ENCODE data around the gene DMRTA1.
"Not testable (repeated sequence)": the region's sequence is repeated elsewhere in the genome, so short reads cannot be mapped to it uniquely, and the experiment has no call there.

The DMRTA1 gene

GRCh38 chr9:22446589-22446949 lies at the start of gene DMRTA1:
Gene DMRTA1, plus strand, starts transcription at chr9:22446824. Its CDS starts 242 bp downstream, at chr9:22447066.
- peak; percentile 90 for DNase-seq (ENCODE audit: low read depth, low spot score)

GRCh38 chr9:22401671-22402070 lies 45.0 kb upstream of the DMRTA1 start:
- peak; percentile 61 for DNase-seq (ENCODE audit: low read depth, low spot score)

GRCh38 chr9:22405869-22406659 lies 40.6 kb upstream of the DMRTA1 start:
- DNase-seq (ENCODE audit: low read depth, low spot score), result no peak

- no peak for DNase-seq (ENCODE audit: low read depth, low spot score)
Measured at GRCh38 chr9:22413884-22414283, 32.7 kb upstream of the DMRTA1 start.

- DNase-seq (ENCODE audit: low read depth, low spot score), result no peak
Measured at GRCh38 chr9:22415941-22416691, 30.5 kb upstream of the DMRTA1 start.

GRCh38 chr9:22416692-22417060 lies 29.9 kb upstream of the DMRTA1 start:
- peak; percentile 6 for DNase-seq (ENCODE audit: low read depth, low spot score)

GRCh38 chr9:22423566-22423965 lies 23.1 kb upstream of the DMRTA1 start:
- DNase-seq (ENCODE audit: low read depth, low spot score), result no peak

- no peak for DNase-seq (ENCODE audit: low read depth, low spot score)
Measured at GRCh38 chr9:22424616-22425015, 22.0 kb upstream of the DMRTA1 start.

GRCh38 chr9:22425551-22425950 lies 21.1 kb upstream of the DMRTA1 start:
- no peak for DNase-seq (ENCODE audit: low read depth, low spot score)

- DNase-seq (ENCODE audit: low read depth, low spot score), result no peak
Measured at GRCh38 chr9:22427226-22427880, 19.3 kb upstream of the DMRTA1 start.

- DNase-seq (ENCODE audit: low read depth, low spot score), result no peak
Measured at GRCh38 chr9:22433691-22434090, 12.9 kb upstream of the DMRTA1 start.

GRCh38 chr9:22435252-22435651 lies 11.4 kb upstream of the DMRTA1 start:
- DNase-seq (ENCODE audit: low read depth, low spot score), result not testable (repeated sequence)

GRCh38 chr9:22437461-22438067 lies 9.1 kb upstream of the DMRTA1 start:
- DNase-seq (ENCODE audit: low read depth, low spot score), result not testable (repeated sequence)

GRCh38 chr9:22440841-22441240 lies 5.8 kb upstream of the DMRTA1 start:
- DNase-seq (ENCODE audit: low read depth, low spot score), result no peak

GRCh38 chr9:22446950-22447617 lies 460 bp downstream of the DMRTA1 start:
- DNase-seq (ENCODE audit: low read depth, low spot score), result peak; percentile 77

GRCh38 chr9:22447618-22448305 lies 1.1 kb downstream of the DMRTA1 start:
- peak; percentile 12 for DNase-seq (ENCODE audit: low read depth, low spot score)

- DNase-seq (ENCODE audit: low read depth, low spot score), result no peak
Measured at GRCh38 chr9:22449719-22450118, 3.1 kb downstream of the DMRTA1 start.

- peak; percentile 66 for DNase-seq (ENCODE audit: low read depth, low spot score)
Measured at GRCh38 chr9:22452415-22453010, 5.9 kb downstream of the DMRTA1 start.

- DNase-seq (ENCODE audit: low read depth, low spot score), result peak; percentile 13
Measured at GRCh38 chr9:22454016-22454415, 7.4 kb downstream of the DMRTA1 start.

GRCh38 chr9:22455181-22455580 lies 8.6 kb downstream of the DMRTA1 start:
- DNase-seq (ENCODE audit: low read depth, low spot score), result no peak

Measured in astrocyte of the hippocampus (primary cell).